GM18502 (cell line): ENCODE data around the gene CLTA.
A peak's percentile ranks its signal among the peaks of the same experiment; 100 is the strongest.

ENCODE experiments used
- ATAC-seq: cut with Tn5 transposase; IDR thresholded peaks from one replicate; pipeline ENCODE4 v1.9.1; 2021; ENCODE audit warnings: mild to moderate bottlenecking; ENCODE audit not compliant: unreplicated experiment, poor library complexity

CLTA gene

GRCh38 chr9:36190388-36191289, at the start of gene CLTA:
Gene CLTA (plus strand): TSS chr9:36190921. CDS start chr9:36191057, 136 bp downstream.
- ATAC-seq = peak; percentile 98

- no peak for ATAC-seq
Observed at GRCh38 chr9:36141288-36141687, 49.4 kb upstream of the CLTA start.

GRCh38 chr9:36141761-36142160, 49.0 kb upstream of the CLTA start:
- no peak for ATAC-seq

- no peak for ATAC-seq
Observed at GRCh38 chr9:36142510-36143244, 48.0 kb upstream of the CLTA start.

- no peak for ATAC-seq
Observed at GRCh38 chr9:36143245-36143641, 47.5 kb upstream of the CLTA start.

- ATAC-seq = no peak
Observed at GRCh38 chr9:36144309-36145232, 46.1 kb upstream of the CLTA start.

- ATAC-seq = no peak
Observed at GRCh38 chr9:36145970-36146369, 44.8 kb upstream of the CLTA start.

- ATAC-seq = no peak
Observed at GRCh38 chr9:36146651-36147050, 44.1 kb upstream of the CLTA start.

GRCh38 chr9:36147441-36148175, 43.1 kb upstream of the CLTA start:
- no peak for ATAC-seq

GRCh38 chr9:36148311-36149051, 42.2 kb upstream of the CLTA start:
- ATAC-seq = peak; percentile 58

GRCh38 chr9:36149197-36149596, 41.5 kb upstream of the CLTA start:
- ATAC-seq = no peak

GRCh38 chr9:36150574-36151315, 40.0 kb upstream of the CLTA start:
- no peak for ATAC-seq

GRCh38 chr9:36151316-36152210, 39.2 kb upstream of the CLTA start:
- peak; percentile 79 for ATAC-seq

GRCh38 chr9:36152741-36153438, 37.8 kb upstream of the CLTA start:
- ATAC-seq = no peak

GRCh38 chr9:36153746-36154145, 37.0 kb upstream of the CLTA start:
- no peak for ATAC-seq

GRCh38 chr9:36154331-36154952, 36.3 kb upstream of the CLTA start:
- ATAC-seq = no peak
